Chondrocyte (in vitro differentiated cells): ENCODE data around the gene TANC1. TPM values are rescaled to one million over a fixed set of nuclear protein-coding genes. Genes with fewer than 3 reads are reported as not detected.
"Not testable (repeated sequence)": the region's sequence is repeated elsewhere in the genome, so short reads cannot be mapped to it uniquely, and the experiment has no call there.

Experiments
- DNase-seq: peaks from one replicate; pipeline ENCODE4 v3.0.0; 2021; ENCODE audit warnings: mixed read lengths, low spot score
- H3K27ac Mint-ChIP-seq: one replicate; pipeline ENCODE4 v1.8.0; 2021; ENCODE audit warnings: mild to moderate bottlenecking, moderate library complexity, mixed read lengths; ENCODE audit not compliant: unreplicated experiment
- H3K27me3 Mint-ChIP-seq: 2 replicates; pipeline ENCODE4 v1.8.0; 2021; ENCODE audit warnings: low read depth, mixed read lengths
- H3K36me3 Mint-ChIP-seq: 2 replicates; pipeline ENCODE4 v1.8.0; 2021; ENCODE audit warnings: low read depth, mixed read lengths
- H3K4me1 Mint-ChIP-seq: 2 replicates; pipeline ENCODE4 v1.8.0; 2021; ENCODE audit warnings: low read depth, mild to moderate bottlenecking, mixed read lengths
- H3K4me3 Mint-ChIP-seq: one replicate; pipeline ENCODE4 v1.8.0; 2021; ENCODE audit warnings: mild to moderate bottlenecking, moderate library complexity, mixed read lengths; ENCODE audit not compliant: unreplicated experiment
- H3K9me3 Mint-ChIP-seq: 2 replicates; pipeline ENCODE4 v1.8.0; 2021; ENCODE audit warnings: low read depth, mixed read lengths
- CTCF ChIP-seq: fragments of 200-600 bp; sonication (generic); IDR thresholded peaks from 2 replicates; pipeline ENCODE4 v1.5.0; 2021; ENCODE audit warnings: antibody characterized with exemption, mild to moderate bottlenecking, moderate library complexity
- total RNA-seq: library from RNA; stranded (reverse); gene quantifications from 3 replicates; pipeline ENCODE4 v1.2.1, GENCODE V29; 2021

Gene TANC1
- total RNA-seq, 1 donor from 2014 or later = 29.5 TPM

- no peak for DNase-seq
- H3K4me3 Mint-ChIP-seq = no peak overlapping the region
- peaks cover 4% of the 10 kb centered on the region for H3K36me3 Mint-ChIP-seq
- no peak for TF ChIP-seq CTCF
- H3K27ac Mint-ChIP-seq = no peak overlapping the region
- peaks cover 5% of the 10 kb centered on the region for H3K9me3 Mint-ChIP-seq
- peaks cover 49% of the 10 kb centered on the region for H3K4me1 Mint-ChIP-seq
- no peaks in the 10 kb centered on the region for H3K27me3 Mint-ChIP-seq
Measured at GRCh38 chr2:159032580-159032979, 64.1 kb downstream of the TANC1 start.

- DNase-seq = no peak
- Mint-ChIP-seq H3K4me3 (no peak overlapping the region), H3K36me3 (peaks cover 6% of the 10 kb centered on the region), H3K27me3 (no peaks in the 10 kb centered on the region), H3K9me3 (peaks cover 10% of the 10 kb centered on the region), H3K4me1 (peaks cover 39% of the 10 kb centered on the region), H3K27ac (no peak overlapping the region)
- no peak for TF ChIP-seq CTCF
Measured at GRCh38 chr2:159034713-159035112, 66.3 kb downstream of the TANC1 start.

- no peak for DNase-seq
- peak overlapping the region; percentile 55 for H3K27ac Mint-ChIP-seq
- no peaks in the 10 kb centered on the region for H3K27me3 Mint-ChIP-seq
- H3K36me3 Mint-ChIP-seq = peaks cover 6% of the 10 kb centered on the region
- H3K9me3 Mint-ChIP-seq = peaks cover 10% of the 10 kb centered on the region
- peak; percentile 58 for TF ChIP-seq CTCF
- H3K4me3 Mint-ChIP-seq = no peak overlapping the region
- H3K4me1 Mint-ChIP-seq = peaks cover 28% of the 10 kb centered on the region
Measured at GRCh38 chr2:159035790-159036411, 67.5 kb downstream of the TANC1 start.

DNA sequence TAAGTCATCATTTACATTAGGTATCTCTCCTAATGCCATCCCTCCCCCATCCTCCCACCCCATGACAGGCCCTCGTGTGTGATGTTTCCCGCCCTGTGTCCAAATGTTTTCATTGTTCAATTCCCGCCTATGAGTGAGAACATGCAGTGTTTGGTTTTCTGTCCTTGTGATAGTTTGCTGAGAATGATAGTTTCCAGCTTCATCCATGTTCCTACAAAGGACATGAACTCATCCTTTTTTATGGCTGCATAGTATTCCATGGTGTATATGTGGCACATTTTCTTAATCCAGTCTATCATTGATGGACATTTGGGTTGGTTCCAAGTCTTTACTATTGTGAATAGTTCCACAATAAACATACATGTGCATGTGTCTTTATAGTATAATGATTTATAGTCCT lies 68.0 kb downstream of the TANC1 start:
- H3K27ac Mint-ChIP-seq, DNase-seq, H3K27me3 Mint-ChIP-seq, H3K4me3 Mint-ChIP-seq, H3K36me3 Mint-ChIP-seq: not testable (repeated sequence)
- peaks cover 10% of the 10 kb centered on the region for H3K9me3 Mint-ChIP-seq
- peaks cover 22% of the 10 kb centered on the region for H3K4me1 Mint-ChIP-seq

DNA sequence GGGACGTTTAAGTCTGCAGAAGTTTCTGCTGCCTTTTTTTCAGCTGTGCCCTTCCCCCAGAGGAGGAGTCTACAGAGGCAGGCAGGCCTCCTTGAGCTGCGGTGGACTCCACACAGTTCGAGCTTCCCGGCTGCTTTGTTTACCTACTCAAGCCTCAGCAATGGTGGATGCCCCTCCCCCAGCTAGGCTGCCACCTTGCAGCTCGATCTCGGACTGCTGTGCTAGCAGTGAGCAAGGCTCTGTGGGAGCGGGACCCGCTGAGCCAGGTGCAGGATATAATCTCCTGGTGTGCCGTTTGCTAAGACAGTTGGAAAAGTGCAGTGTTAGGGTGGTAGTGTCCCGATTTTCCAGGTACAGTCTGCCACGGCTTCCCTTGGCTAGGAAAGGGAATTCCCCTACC lies 72.9 kb downstream of the TANC1 start:
- H3K36me3 Mint-ChIP-seq, H3K27me3 Mint-ChIP-seq, DNase-seq, H3K4me3 Mint-ChIP-seq, H3K27ac Mint-ChIP-seq: not testable (repeated sequence)
- Mint-ChIP-seq H3K9me3 (peaks cover 10% of the 10 kb centered on the region), H3K4me1 (peaks cover 24% of the 10 kb centered on the region)

- Mint-ChIP-seq H3K4me3 (no peak overlapping the region), H3K9me3 (peaks cover 8% of the 10 kb centered on the region), H3K27me3 (no peaks in the 10 kb centered on the region), H3K4me1 (peaks cover 33% of the 10 kb centered on the region), H3K27ac (no peak overlapping the region), H3K36me3 (peaks cover 4% of the 10 kb centered on the region)
- TF ChIP-seq CTCF = no peak
- no peak for DNase-seq
Measured at GRCh38 chr2:159042115-159042850, 73.8 kb downstream of the TANC1 start.
